Keratinocyte (primary cell): ENCODE results near the gene PRR23A. TPM values are rescaled to one million over a fixed set of nuclear protein-coding genes. Genes with fewer than 3 reads are reported as not detected.
A peak's percentile ranks its signal among the peaks of the same experiment; 100 is the strongest.

Experiments used
- DNase-seq: peaks from one replicate; pipeline ENCODE4 v3.0.0-alpha.2; 2011; ENCODE audit warnings: low read depth, missing footprints, low spot score
- FAIRE-seq: peaks from 2 replicates; lab custom pipeline; 2011; peaks lifted over from hg19 to GRCh38; lab: Jason Lieb, UNC
- H2AFZ ChIP-seq: 2 replicates; pipeline ENCODE4 v1.6.0; 2012; ENCODE audit warnings: low read length, control low read depth, inconsistent platforms; ENCODE audit not compliant: control insufficient read depth
- H3K27ac ChIP-seq: 2 replicates; pipeline ENCODE4 v1.5.1; 2011; ENCODE audit warnings: low read length; ENCODE audit not compliant: control insufficient read depth, insufficient read depth
- H3K27me3 ChIP-seq: 3 replicates; pipeline ENCODE4 v1.6.0; 2011; ENCODE audit warnings: low read length; ENCODE audit not compliant: control insufficient read depth, insufficient read depth; ENCODE audit errors: extremely low read depth
- H3K36me3 ChIP-seq, 2 experiments: 2 replicates in 1 of 2; 3 replicates in 1 of 2; pipeline ENCODE4 v1.5.1; 2011; ENCODE audit warnings: low read length in 2 of 2, mild to moderate bottlenecking in 1 of 2; ENCODE audit not compliant: control insufficient read depth in 2 of 2, insufficient read depth in 2 of 2; ENCODE audit errors: extremely low read depth in 1 of 2
- H3K4me1 ChIP-seq: 3 replicates; pipeline ENCODE4 v1.5.1; 2011; ENCODE audit warnings: low read length; ENCODE audit not compliant: control insufficient read depth, insufficient read depth; ENCODE audit errors: extremely low read depth
- H3K4me2 ChIP-seq: 3 replicates; pipeline ENCODE4 v1.6.0; 2011; ENCODE audit warnings: low read depth, low read length; ENCODE audit not compliant: control insufficient read depth, insufficient read depth; ENCODE audit errors: extremely low read depth
- H3K4me3 ChIP-seq, 3 experiments: fragments of 200-600 bp in 1 of 3; sonication (generic) in 1 of 3; 2 replicates in 2 of 3; 3 replicates in 1 of 3; pipeline ENCODE4 v1.5.1; 2011 to 2016; ENCODE audit warnings: low read length in 3 of 3, mild to moderate bottlenecking in 3 of 3, control low read depth in 2 of 3, inconsistent platforms in 1 of 3, low read depth in 1 of 3, mixed read lengths in 1 of 3, mixed run types in 1 of 3, moderate library complexity in 1 of 3; ENCODE audit not compliant: control insufficient read depth in 2 of 3, insufficient read depth in 2 of 3; ENCODE audit errors: extremely low read depth in 1 of 3
- H3K79me2 ChIP-seq: 2 replicates; pipeline ENCODE4 v1.6.0; 2012; ENCODE audit warnings: low read length; ENCODE audit not compliant: control insufficient read depth, insufficient read depth
- H3K9ac ChIP-seq: 3 replicates; pipeline ENCODE4 v1.6.0; 2011; ENCODE audit warnings: low read length; ENCODE audit not compliant: control insufficient read depth, insufficient read depth; ENCODE audit errors: extremely low read depth
- H3K9me1 ChIP-seq: 3 replicates; pipeline ENCODE4 v1.6.0; 2011; ENCODE audit warnings: low read length; ENCODE audit not compliant: control insufficient read depth, insufficient read depth; ENCODE audit errors: extremely low read depth
- H3K9me3 ChIP-seq: 2 replicates; pipeline ENCODE4 v1.5.1; 2012; ENCODE audit warnings: low read depth, low read length; ENCODE audit not compliant: control insufficient read depth
- H4K20me1 ChIP-seq: 3 replicates; pipeline ENCODE4 v1.6.0; 2011; ENCODE audit warnings: low read length; ENCODE audit not compliant: control insufficient read depth, insufficient read depth; ENCODE audit errors: extremely low read depth
- EZH2 ChIP-seq: IDR thresholded peaks from one replicate; pipeline ENCODE4 v1.6.1; 2012; ENCODE audit warnings: inconsistent platforms, mild to moderate bottlenecking, low read length, moderate library complexity
- dilution Hi-C: fragments of 300-500 bp; cut with MboI; formaldehyde crosslinking; loops from one replicate; pipeline ENCODE4 v1.7.0; 2020; ENCODE audit warnings: low sequenced_read_pairs; ENCODE audit not compliant: extremely low pct_ligation_motif_present
- polyA plus RNA-seq, 5 experiments: library from polyadenylated mRNA; depleted of rRNA in 3 of 5; stranded (reverse) in 3 of 5; stranded (forward) in 1 of 5; unstranded in 1 of 5; fragments of >200 nt; gene quantifications; 1 replicate in 1 of 5; 2 replicates in 3 of 5; 3 replicates in 1 of 5; pipeline versions ENCODE4 v1.2.1 to v1.2.3, GENCODE V29; 2011 to 2012; ENCODE audit warnings: missing spikeins in 2 of 5, low read depth in 1 of 5, low replicate concordance in 1 of 5
- TF ChIP-seq, protein P1 (sequence below), 3 experiments: IDR thresholded peaks in 1 of 3; conservative IDR thresholded peaks in 1 of 3; optimal IDR thresholded peaks in 1 of 3; 2 replicates in 2 of 3; 3 replicates in 1 of 3; pipeline versions ENCODE3 to v1.5.1; 2011; ENCODE audit warnings: low read length in 3 of 3, mild to moderate bottlenecking in 3 of 3, moderate library complexity in 2 of 3, control low read depth in 1 of 3, inconsistent platforms in 1 of 3; ENCODE audit not compliant: insufficient read depth in 2 of 3; ENCODE audit errors: extremely low read depth in 1 of 3

Gene PRR23A
- polyA plus RNA-seq, 1 donor (not counting 4 experiments of a cell fraction or from before 2014, with no cell fraction given) = not detected

- Histone ChIP-seq H3K27me3 (peaks cover 30% of the 10 kb centered on the region), H3K9me3 (no peaks in the 10 kb centered on the region), H4K20me1 (no peaks in the 10 kb centered on the region), H3K9me1 (no peaks in the 10 kb centered on the region), H3K4me2 (no peak overlapping the region), H3K4me3 (no peak overlapping the region), H3K27ac (no peak overlapping the region), H3K79me2 (no peaks in the 10 kb centered on the region), H3K9ac (no peak overlapping the region), H3K4me1 (no peaks in the 10 kb centered on the region), H2AFZ (no peak overlapping the region), H3K36me3 (no peaks in the 10 kb centered on the region)
- TF ChIP-seq EZH2 = no peak
- dilution Hi-C loops = no loop called here
- no peak for DNase-seq
- FAIRE-seq = no peak
These were observed 43.1 kb downstream of the PRR23A start for GRCh38 chr3:138962854-138963560.

DNA sequence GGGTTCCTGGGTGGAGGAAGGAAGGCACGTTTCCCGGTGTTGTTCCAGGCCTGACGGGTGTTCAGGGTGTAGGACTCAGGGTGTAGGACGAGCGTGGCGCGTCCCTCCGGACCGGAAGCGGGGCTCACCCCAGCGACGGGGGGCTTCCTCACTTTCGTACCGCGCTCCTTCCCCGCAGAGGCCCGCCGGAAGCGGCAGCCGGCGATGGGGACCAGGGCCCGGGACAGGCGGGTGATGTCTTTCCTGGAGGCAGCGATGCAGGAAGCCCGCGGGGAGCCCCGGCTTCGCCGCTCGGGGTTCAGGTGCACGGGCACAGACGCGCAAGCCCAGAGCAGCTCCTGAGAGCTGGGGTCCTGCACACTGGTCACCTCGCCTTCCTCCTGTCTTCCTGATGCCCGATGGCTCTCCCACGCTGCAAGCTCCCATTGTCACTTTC, 45.6 kb downstream of the PRR23A start:
- H3K4me3 ChIP-seq = no peak overlapping the region
- no peaks in the 10 kb centered on the region for H3K36me3 ChIP-seq
- peaks cover 36% of the 10 kb centered on the region for H3K27me3 ChIP-seq
- FAIRE-seq = no peak
- H3K4me1 ChIP-seq = no peaks in the 10 kb centered on the region
- peak overlapping the region; percentile 32 for H3K4me2 ChIP-seq
- TF ChIP-seq, protein P1, sequence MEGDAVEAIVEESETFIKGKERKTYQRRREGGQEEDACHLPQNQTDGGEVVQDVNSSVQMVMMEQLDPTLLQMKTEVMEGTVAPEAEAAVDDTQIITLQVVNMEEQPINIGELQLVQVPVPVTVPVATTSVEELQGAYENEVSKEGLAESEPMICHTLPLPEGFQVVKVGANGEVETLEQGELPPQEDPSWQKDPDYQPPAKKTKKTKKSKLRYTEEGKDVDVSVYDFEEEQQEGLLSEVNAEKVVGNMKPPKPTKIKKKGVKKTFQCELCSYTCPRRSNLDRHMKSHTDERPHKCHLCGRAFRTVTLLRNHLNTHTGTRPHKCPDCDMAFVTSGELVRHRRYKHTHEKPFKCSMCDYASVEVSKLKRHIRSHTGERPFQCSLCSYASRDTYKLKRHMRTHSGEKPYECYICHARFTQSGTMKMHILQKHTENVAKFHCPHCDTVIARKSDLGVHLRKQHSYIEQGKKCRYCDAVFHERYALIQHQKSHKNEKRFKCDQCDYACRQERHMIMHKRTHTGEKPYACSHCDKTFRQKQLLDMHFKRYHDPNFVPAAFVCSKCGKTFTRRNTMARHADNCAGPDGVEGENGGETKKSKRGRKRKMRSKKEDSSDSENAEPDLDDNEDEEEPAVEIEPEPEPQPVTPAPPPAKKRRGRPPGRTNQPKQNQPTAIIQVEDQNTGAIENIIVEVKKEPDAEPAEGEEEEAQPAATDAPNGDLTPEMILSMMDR (optimal IDR thresholded peaks at IDR 0.05 in 1 of 3, IDR thresholded peaks at IDR 0.05 in 1 of 3, conservative IDR thresholded peaks at IDR 0.05 in 1 of 3; ENCODE audit: extremely low read depth in 1 of 3, insufficient read depth in 2 of 3, low read length in 3 of 3) = no peak
- TF ChIP-seq EZH2 = peak; percentile 63
- H2AFZ ChIP-seq = no peak overlapping the region
- dilution Hi-C loops = no loop called here
- H3K9me1 ChIP-seq = no peaks in the 10 kb centered on the region
- no peaks in the 10 kb centered on the region for H3K9me3 ChIP-seq
- H3K9ac ChIP-seq = no peak overlapping the region
- no peaks in the 10 kb centered on the region for H4K20me1 ChIP-seq
- DNase-seq = no peak
- H3K27ac ChIP-seq = no peak overlapping the region
- no peaks in the 10 kb centered on the region for H3K79me2 ChIP-seq

Other genes with a start within 250 kb of the PRR23A start
- gene PIK3CB, start 171.3 kb downstream of the PRR23A start, polyA plus RNA-seq = 11.5 to 19.9 TPM (median 18.5 TPM) in 3 replicates
- gene FOXL2, start 59.1 kb downstream of the PRR23A start, polyA plus RNA-seq = 0.25 to 0.57 TPM (median 0.26 TPM) in 3 replicates
- gene FOXL2NB, start 59.1 kb downstream of the PRR23A start, polyA plus RNA-seq = 0.38 to 0.95 TPM (median 0.43 TPM) in 3 replicates
- not detected in 3 replicates for gene PRR23B, start 14.7 kb upstream of the PRR23A start, polyA plus RNA-seq
- gene PRR23C, start 38.6 kb upstream of the PRR23A start, polyA plus RNA-seq = not detected in 3 replicates